Omental fat pad (tissue), 4 donors: ENCODE data around the gene TFAM. TPM values are rescaled to one million over a fixed set of nuclear protein-coding genes. Genes with fewer than 3 reads are reported as not detected.
A peak's percentile ranks its signal among the peaks of the same experiment; 100 is the strongest.

Experiments
- ATAC-seq: fragments of 150-250 bp; one replicate; pipeline ENCODE4 v1.9.1; 2016; ENCODE audit warnings: mild to moderate bottlenecking, moderate library complexity; ENCODE audit not compliant: low FRiP score
- DNase-seq: peaks from one replicate; pipeline ENCODE4 v3.0.0-alpha.2; 2019; ENCODE audit warnings: low spot score
- total RNA-seq, 4 donors: library from RNA; depleted of rRNA; stranded (reverse); fragments of >200 nt; gene quantifications; one replicate each; pipeline ENCODE4 v1.1.0, GENCODE V29; 2016
- TF ChIP-seq, protein P1 (sequence below), 3 donors: fragments of 450-650 bp; IDR thresholded peaks; one replicate each; pipeline ENCODE4 v1.5.1; 2016 to 2017; ENCODE audit warnings: antibody characterized with exemption in 3 of 3, mild to moderate bottlenecking in 3 of 3, moderate library complexity in 2 of 3

TFAM gene
- total RNA-seq: 10 to 100 TPM; 21.7 to 28.2 (median 23.1) TPM

DNA sequence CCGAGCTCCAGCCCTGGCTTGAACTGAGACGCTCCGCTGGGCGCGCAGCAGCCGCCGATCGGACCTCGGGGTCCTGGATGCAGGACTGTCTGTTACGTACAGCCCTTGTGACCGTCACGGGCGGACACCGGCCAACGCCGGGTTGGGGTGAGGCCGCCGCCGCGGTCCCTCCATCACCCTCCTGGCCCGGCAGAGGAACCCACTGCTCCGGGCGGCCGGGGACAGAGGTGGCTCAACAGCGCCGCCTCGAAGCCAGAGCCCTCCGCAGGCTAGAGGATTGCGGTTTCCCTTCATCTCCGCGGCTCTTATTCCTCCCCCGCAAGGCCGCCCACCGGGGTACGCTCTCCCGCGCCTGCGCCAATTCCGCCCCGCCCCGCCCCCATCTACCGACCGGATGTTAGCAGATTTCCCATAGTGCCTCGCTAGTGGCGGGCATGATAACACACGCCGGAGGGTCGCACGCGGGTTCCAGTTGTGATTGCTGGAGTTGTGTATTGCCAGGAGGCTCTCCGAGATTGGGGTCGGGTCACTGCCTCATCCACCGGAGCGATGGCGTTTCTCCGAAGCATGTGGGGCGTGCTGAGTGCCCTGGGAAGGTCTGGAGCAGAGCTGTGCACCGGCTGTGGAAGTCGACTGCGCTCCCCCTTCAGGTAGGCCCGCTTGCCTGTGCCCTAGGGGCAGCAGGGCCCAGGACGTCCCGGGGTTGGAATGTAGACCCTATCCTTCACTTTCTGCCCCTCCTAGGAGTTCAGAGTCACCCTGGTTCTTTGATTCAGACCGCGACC lies at the start of gene TFAM:
TFAM (plus strand) TSS at position 412 of the 785 bp plus-strand sequence; CDS start at position 550, 138 bp downstream.
- ATAC-seq (peak; percentile 99), DNase-seq (peak; percentile 98)
- TF ChIP-seq, protein P1, sequence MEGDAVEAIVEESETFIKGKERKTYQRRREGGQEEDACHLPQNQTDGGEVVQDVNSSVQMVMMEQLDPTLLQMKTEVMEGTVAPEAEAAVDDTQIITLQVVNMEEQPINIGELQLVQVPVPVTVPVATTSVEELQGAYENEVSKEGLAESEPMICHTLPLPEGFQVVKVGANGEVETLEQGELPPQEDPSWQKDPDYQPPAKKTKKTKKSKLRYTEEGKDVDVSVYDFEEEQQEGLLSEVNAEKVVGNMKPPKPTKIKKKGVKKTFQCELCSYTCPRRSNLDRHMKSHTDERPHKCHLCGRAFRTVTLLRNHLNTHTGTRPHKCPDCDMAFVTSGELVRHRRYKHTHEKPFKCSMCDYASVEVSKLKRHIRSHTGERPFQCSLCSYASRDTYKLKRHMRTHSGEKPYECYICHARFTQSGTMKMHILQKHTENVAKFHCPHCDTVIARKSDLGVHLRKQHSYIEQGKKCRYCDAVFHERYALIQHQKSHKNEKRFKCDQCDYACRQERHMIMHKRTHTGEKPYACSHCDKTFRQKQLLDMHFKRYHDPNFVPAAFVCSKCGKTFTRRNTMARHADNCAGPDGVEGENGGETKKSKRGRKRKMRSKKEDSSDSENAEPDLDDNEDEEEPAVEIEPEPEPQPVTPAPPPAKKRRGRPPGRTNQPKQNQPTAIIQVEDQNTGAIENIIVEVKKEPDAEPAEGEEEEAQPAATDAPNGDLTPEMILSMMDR (IDR thresholded peaks at IDR 0.05): no peak

DNA sequence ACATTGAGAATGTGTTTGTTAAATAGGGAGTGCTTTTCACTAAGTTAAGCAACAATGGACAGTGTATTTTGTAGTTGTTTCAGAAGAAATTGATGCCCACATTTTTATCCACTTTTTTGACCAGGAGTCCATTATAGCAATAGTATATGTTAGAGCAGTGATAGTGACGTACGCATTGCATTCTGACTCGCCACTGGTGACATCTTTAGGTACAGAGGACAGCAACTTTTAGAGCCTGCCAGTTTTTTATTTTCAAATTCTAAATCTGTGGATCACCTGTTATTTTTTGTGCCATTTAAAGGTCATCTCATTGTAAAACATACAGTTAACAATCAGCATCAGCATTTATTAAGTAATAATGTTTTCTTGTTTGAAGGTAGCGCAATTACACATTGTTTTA lies 49.0 kb upstream of the TFAM start:
- TF ChIP-seq, protein P1 (IDR thresholded peaks at IDR 0.05): no peak
- DNase-seq: no peak
- ATAC-seq: no peak

DNA sequence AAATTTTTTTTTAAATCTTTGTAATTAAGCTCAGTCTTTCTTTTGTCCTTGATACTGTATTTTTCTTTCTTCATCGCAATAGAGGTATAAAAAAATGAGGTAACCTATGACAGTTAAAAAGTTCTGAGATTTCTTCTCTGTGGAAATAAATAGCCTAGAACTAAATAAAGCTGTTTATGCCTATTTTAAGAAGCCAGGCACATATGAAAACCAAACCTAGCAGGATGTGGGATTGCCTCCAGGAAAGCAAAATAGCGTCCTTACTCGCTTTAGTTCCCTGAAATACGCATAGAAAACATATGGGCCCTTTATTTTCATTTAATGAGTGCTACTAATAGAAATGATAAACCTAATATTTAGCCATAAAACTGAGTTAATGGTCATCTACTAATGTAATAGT lies 43.8 kb upstream of the TFAM start:
- DNase-seq: no peak
- TF ChIP-seq, protein P1 (IDR thresholded peaks at IDR 0.05): no peak
- no peak for ATAC-seq

DNA sequence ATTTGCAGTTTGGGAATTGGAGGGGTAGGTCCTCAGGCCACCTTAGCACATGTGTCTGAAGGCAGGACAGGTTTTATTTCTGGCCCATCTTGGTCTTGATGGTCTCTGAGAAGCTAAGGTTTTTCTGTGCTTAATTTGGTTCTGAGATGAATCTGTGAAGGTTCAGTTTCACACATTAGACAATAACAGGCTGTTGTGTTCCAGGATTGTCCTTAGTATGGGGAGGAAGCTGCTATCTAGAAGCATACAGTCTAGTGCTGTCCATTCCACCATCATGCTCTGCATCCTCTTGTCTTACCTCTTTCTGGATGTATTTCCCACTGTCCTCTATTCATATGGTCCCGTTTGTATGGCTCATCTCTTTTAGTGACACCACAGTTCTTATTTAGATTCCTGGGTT lies 43.3 kb upstream of the TFAM start:
- no peak for ATAC-seq
- no peak for DNase-seq
- TF ChIP-seq, protein P1 (IDR thresholded peaks at IDR 0.05): no peak

DNA sequence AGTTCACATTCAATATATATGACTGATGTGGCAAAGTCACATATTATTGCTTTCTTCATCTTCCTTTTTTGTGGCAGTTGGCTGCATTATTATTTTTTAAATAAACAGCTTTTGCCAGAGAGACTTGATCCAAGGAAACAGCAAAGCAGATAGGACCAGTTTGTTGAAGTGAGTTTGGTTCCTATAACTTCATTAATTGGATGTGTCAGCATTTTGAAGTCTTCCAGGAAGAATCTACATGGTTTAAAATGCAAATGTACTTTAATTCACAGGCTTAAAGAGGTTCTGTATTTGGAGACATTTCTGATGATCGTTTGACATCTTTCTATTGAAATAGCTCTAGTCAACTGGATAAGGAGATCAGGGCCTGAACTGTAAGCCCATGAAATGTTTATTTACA lies 37.2 kb upstream of the TFAM start:
- ATAC-seq: no peak
- TF ChIP-seq, protein P1 (IDR thresholded peaks at IDR 0.05): no peak
- no peak for DNase-seq

DNA sequence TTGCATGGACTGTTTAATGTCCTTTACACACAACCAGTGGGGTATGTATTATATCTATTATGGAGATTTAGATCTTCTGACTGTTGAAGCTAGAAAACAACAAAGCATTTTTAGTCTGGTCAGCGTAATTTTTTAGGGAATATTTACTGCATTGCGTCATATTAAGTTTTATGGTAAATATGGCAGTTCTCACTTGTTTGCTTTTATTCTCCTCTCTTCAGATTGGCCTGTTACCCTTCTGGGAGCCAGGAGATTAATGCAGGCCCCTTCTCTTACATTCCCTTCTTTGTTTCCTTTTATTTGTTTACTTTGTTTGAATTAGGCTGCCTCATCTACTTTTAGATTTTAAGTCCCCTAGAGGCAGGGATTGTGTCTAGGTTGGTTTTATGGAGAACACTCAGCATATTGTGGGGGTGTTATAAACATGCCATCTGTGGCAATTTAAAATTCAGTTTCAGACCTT lies 36.6 kb upstream of the TFAM start:
- no peak for DNase-seq
- TF ChIP-seq, protein P1 (IDR thresholded peaks at IDR 0.05): no peak
- ATAC-seq: no peak

DNA sequence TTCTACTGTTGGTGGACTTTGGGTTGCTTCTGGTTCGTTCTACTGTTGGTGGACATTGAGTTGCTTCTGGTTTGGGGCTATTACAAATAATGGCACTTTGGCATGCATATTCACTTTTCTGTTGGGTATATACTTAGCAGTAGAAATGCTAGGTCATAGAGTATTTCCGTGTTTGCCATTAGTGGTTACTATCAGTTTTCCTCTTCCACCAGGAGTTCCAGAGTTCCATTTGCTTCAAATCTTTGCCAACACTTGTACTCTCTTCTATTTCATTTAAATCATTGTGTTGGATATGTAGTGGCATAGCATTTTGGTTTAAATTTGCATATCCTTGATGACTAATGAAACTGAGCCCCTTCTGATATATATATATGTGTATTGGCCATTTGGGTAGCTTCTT lies 35.2 kb upstream of the TFAM start:
- no peak for DNase-seq
- no peak for ATAC-seq
- TF ChIP-seq, protein P1 (IDR thresholded peaks at IDR 0.05): no peak
